HepG2 (cell line): ENCODE data around the gene CADM1. TPM values are rescaled to one million over a fixed set of nuclear protein-coding genes. Genes with fewer than 3 reads are reported as not detected.

ENCODE experiments used
- ARNT ChIP-seq: fragments of 450-650 bp; IDR thresholded peaks from 2 replicates; pipeline ENCODE4 v1.6.1; 2017
- FOXM1 ChIP-seq: sonication (generic); formaldehyde crosslinking; IDR thresholded peaks from 2 replicates; pipeline ENCODE4 v1.5.0; 2020; ENCODE audit warnings: missing genetic modification reagents
- FOXP4 ChIP-seq: sonication (generic); formaldehyde crosslinking; IDR thresholded peaks from 2 replicates; pipeline ENCODE4 v1.4.0; 2020; ENCODE audit warnings: missing genetic modification reagents
- GLI4 ChIP-seq: sonication (generic); formaldehyde crosslinking; IDR thresholded peaks from 2 replicates; pipeline ENCODE4 v1.5.1; 2020; ENCODE audit warnings: missing genetic modification reagents, mild to moderate bottlenecking, moderate library complexity, borderline replicate concordance
- IRF2 ChIP-seq: IDR thresholded peaks from 2 replicates; pipeline ENCODE4 v1.6.1; 2018; ENCODE audit warnings: missing genetic modification reagents, missing compliant biosample characterization
- PATZ1 ChIP-seq: sonication (generic); formaldehyde crosslinking; IDR thresholded peaks from 2 replicates; pipeline ENCODE4 v1.4.0; 2020; ENCODE audit warnings: missing genetic modification reagents
- REL ChIP-seq: sonication (generic); formaldehyde crosslinking; conservative IDR thresholded peaks from 2 replicates; pipeline ENCODE4 v1.8.0; 2022; ENCODE audit warnings: mild to moderate bottlenecking, missing genetic modification reagents, moderate library complexity
- RXRB ChIP-seq: IDR thresholded peaks from 2 replicates; pipeline ENCODE4 v1.6.1; 2016; ENCODE audit warnings: borderline replicate concordance, missing genetic modification reagents, missing compliant biosample characterization
- SALL1 ChIP-seq: sonication (generic); formaldehyde crosslinking; IDR thresholded peaks from 2 replicates; pipeline ENCODE4 v1.8.0; 2022; ENCODE audit warnings: mild to moderate bottlenecking, missing genetic modification reagents
- SNAPC4 ChIP-seq: sonication (generic); formaldehyde crosslinking; IDR thresholded peaks from 2 replicates; pipeline ENCODE4 v1.4.0; 2020; ENCODE audit warnings: mild to moderate bottlenecking, missing genetic modification reagents
- TBX2 ChIP-seq: sonication (generic); formaldehyde crosslinking; IDR thresholded peaks from 2 replicates; pipeline ENCODE4 v1.5.0; 2020; ENCODE audit warnings: missing genetic modification reagents, mild to moderate bottlenecking, borderline replicate concordance
- TCF7 ChIP-seq: sonication (generic); IDR thresholded peaks from 2 replicates; pipeline ENCODE4 v1.6.1; 2016; ENCODE audit warnings: antibody characterized with exemption, low read depth
- TCF7L2 ChIP-seq: IDR thresholded peaks from 2 replicates; pipeline ENCODE4 v1.6.1; 2011; ENCODE audit warnings: mild to moderate bottlenecking, low read depth, low read length, moderate library complexity
- TFAP4 ChIP-seq: sonication (generic); IDR thresholded peaks from 2 replicates; pipeline ENCODE4 v1.6.1; 2016; ENCODE audit warnings: low read depth, borderline replicate concordance
- ZGPAT ChIP-seq: IDR thresholded peaks from 2 replicates; pipeline ENCODE4 v1.6.1; 2016; ENCODE audit warnings: mild to moderate bottlenecking
- ZKSCAN8 ChIP-seq: IDR thresholded peaks from 2 replicates; pipeline ENCODE4 v1.6.1; 2016; ENCODE audit warnings: borderline replicate concordance, missing genetic modification reagents, missing compliant biosample characterization
- ZNF160 ChIP-seq: sonication (generic); formaldehyde crosslinking; IDR thresholded peaks from 2 replicates; pipeline ENCODE4 v1.8.0; 2022; ENCODE audit warnings: mild to moderate bottlenecking, inconsistent platforms, missing genetic modification reagents
- ZNF644 ChIP-seq: IDR thresholded peaks from 2 replicates; pipeline ENCODE4 v1.6.1; 2016; ENCODE audit warnings: low read depth
- polyA plus RNA-seq, 8 experiments: library from polyadenylated mRNA; depleted of rRNA in 3 of 8; stranded (reverse) in 7 of 8; unstranded in 1 of 8; fragments of >200 nt; fragmentation: Illumina TruSeq in 4 of 8; extraction: Trizol in 4 of 8; gene quantifications; 2 replicates each; pipeline versions ENCODE4 v1.2.1 to v1.2.3, GENCODE V29; 2011 to 2016; ENCODE audit warnings: low read depth in 4 of 8, missing spikeins in 1 of 8, mixed read lengths in 1 of 8; ENCODE audit not compliant: insufficient read depth in 1 of 8
- total RNA-seq, 5 experiments: library from RNA; depleted of rRNA; stranded (reverse); fragments of >200 nt; fragmentation: Illumina TruSeq; extraction: Trizol; gene quantifications; 2 replicates each; pipeline ENCODE4 v1.2.3, GENCODE V29; 2016; ENCODE audit warnings: low read depth in 1 of 5

The CADM1 gene
- total and polyA plus RNA-seq, 2 of the 13 experiments (the other 11 are each of a cell fraction or from before 2014, with no cell fraction given) = 71.3 to 122 TPM

- TF ChIP-seq SNAPC4 (CRISPR knock-in tag) (0 out of 2 replicates have a peak, but pooled peaks have one; percentile 63), SALL1 (CRISPR knock-in tag) (peak; percentile 29; the same call in 1 of the 2 replicates), TCF7 (peak; percentile 66), REL (no peak), RXRB (CRISPR knock-in tag) (peak; percentile 46; the same call in 1 of the 2 replicates), TFAP4 (peak; percentile 30; the same call in 1 of the 2 replicates), TBX2 (CRISPR knock-in tag) (0 out of 2 replicates have a peak, but pooled peaks have one; percentile 31), PATZ1 (CRISPR knock-in tag) (peak; percentile 23; the same call in 1 of the 2 replicates), FOXM1 (CRISPR knock-in tag) (no peak), ZNF160 (CRISPR knock-in tag) (no peak), IRF2 (CRISPR knock-in tag) (0 out of 2 replicates have a peak, but pooled peaks have one; percentile 14), FOXP4 (peak; percentile 29; the same call in 1 of the 2 replicates), ZKSCAN8 (CRISPR knock-in tag) (no peak), ZGPAT (CRISPR knock-in tag) (0 out of 2 replicates have a peak, but pooled peaks have one; percentile 37), TCF7L2 (0 out of 2 replicates have a peak, but pooled peaks have one; percentile 27), GLI4 (CRISPR knock-in tag) (no peak), ZNF644 (CRISPR knock-in tag) (0 out of 2 replicates have a peak, but pooled peaks have one; percentile 54), ARNT (no peak)
Observed at GRCh38 chr11:115523727-115524399, 19.6 kb upstream of the CADM1 start (continued).
